GM10248 (cell line): Measurements from ENCODE around the gene CACNB3.

Source experiments
- CTCF ChIA-PET: fragments of 300-600 bp; sonication (Branson Sonifier 250); formaldehyde crosslinking; extraction: SDS; loops from one replicate; lab custom pipeline; 2021; ENCODE audit warnings: antibody characterized with exemption; lab: Yijun Ruan, JAX
- POLR2A ChIA-PET: fragments of 350-650 bp; sonication (Branson Sonifier 250); formaldehyde crosslinking; extraction: SDS; loops from one replicate; lab custom pipeline; 2020; ENCODE audit warnings: antibody characterized with exemption; lab: Yijun Ruan, JAX
- DNase-seq: peaks from one replicate; pipeline ENCODE4 v3.0.0; 2012; ENCODE audit errors: extremely low spot score
- CTCF ChIP-seq: IDR thresholded peaks from 2 replicates; pipeline ENCODE4 v1.5.1; 2012; ENCODE audit warnings: mild to moderate bottlenecking, low read depth; ENCODE audit errors: extremely low read depth, missing control alignments, control extremely low read depth

Gene CACNB3

DNA sequence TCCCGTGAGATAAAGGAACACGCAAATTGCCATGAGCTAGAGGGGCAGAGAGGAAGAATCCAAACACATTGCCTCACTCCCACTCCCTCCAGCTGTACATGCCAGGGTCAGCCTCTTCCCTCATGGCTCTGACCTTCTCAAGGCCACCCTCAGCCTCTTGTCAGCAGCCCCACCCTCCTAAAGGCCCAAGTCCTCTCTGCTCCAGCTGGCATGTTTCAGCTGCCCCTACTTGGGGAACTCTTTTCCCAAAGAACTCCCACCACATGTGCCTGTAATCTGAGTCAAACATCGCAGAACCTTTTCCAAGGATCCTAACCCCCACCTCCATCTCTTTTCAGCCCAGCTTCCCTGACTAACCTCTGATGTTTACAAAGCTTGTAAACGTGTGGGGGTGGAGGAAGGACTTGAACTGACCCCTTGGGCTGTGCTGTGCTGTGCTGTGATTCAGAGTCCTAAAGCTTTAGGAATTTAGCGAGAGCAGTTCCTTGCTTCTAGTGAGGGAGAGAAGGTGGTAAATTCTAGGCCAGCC lies 7.3 kb upstream of the CACNB3 start:
- CTCF ChIA-PET: interaction anchor here (0.8 to 2.5 kb wide), 4 partner anchors 10 to 58 kb away, joined by 3 to 9 read pairs (median 4); no protein-coding TSS in a partner anchor
- TF ChIP-seq CTCF: no peak
- POLR2A ChIA-PET: no interaction called here
- DNase-seq: no peak

DNA sequence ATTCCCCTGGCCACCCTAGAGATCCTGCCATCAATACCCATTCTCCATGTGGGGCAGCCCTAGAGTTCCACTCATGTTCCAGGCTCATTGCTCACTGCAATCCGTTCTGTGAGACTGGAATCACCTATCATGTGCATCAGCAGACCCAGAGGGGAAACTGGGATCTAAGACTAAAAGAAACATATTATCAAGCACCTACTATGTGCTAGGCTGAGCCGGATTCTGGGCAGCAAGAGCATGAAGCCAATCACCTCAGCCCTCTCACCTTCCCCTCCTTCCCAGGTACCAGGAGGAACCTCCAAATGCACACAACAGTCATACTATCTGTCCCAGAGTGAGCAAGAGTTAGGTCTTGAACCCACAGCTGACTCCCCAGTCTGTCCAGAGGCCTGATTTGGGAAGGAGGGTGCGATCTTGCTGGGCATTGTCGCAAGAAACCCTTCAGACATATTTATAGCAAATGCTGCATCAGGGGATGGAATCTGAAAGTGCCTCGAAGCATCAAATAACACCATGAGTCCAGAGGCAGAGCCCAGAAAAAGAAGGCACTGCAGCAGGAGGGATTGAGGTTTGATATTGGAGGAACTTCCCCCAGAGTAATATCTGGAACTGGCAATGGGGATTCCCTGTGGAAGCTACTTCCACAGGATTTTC lies 6.7 kb upstream of the CACNB3 start:
- ChIA-PET CTCF (interaction anchor here (0.8 to 3.7 kb wide), 7 partner anchors 10 to 58 kb away, joined by 3 to 30 read pairs (median 6); no protein-coding TSS in a partner anchor), POLR2A (interaction anchor here (0.6 kb wide), 1 partner anchor 41 kb away, joined by 7 read pairs; the partner anchor contains the start of gene DDX23)
- no peak for DNase-seq
- TF ChIP-seq CTCF: no peak

DNA sequence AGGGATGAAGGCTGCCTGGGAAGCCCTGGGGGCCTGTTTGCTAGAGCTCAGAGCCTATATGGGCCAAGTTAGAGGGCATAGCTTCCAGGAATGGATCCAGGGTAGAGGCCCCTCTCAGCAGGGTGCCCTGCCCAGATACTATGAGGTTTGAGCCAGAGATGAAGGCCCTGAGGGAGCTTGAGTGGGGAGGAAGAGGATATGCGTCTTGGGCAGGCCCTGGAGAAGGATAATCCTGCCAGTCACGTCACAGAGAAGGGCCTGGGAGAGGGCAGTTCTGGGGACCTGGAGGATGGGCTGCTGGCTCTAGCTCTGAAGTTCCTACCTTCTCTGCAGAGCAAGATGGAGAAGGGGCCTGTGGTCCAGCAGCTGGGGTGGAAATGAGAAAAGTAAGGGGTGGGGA lies 5.9 kb upstream of the CACNB3 start:
- POLR2A ChIA-PET: interaction anchor here (0.6 kb wide), 1 partner anchor 40 kb away, joined by 7 read pairs; the partner anchor contains the start of gene DDX23
- no peak for DNase-seq
- CTCF ChIA-PET: interaction anchor here (0.8 to 3.7 kb wide), 6 partner anchors 14 to 176 kb away, joined by 3 to 30 read pairs (median 6); no protein-coding TSS in a partner anchor
- no peak for TF ChIP-seq CTCF

- POLR2A ChIA-PET: no interaction called here
- CTCF ChIA-PET: interaction anchor here (0.8 to 5.4 kb wide), 31 partner anchors 10 to 274 kb away, joined by 3 to 70 read pairs (median 7); partner anchors contain the start of genes DDX23 and RND1
- peak; percentile 4 for TF ChIP-seq CTCF
- no peak for DNase-seq
Measured at GRCh38 chr12:48813465-48814261, 4.6 kb upstream of the CACNB3 start.

GRCh38 chr12:48814262-48815125 lies 3.8 kb upstream of the CACNB3 start:
- peak; percentile 96 for DNase-seq
- ChIA-PET POLR2A (no interaction called here), CTCF (interaction anchor here (0.6 to 5.4 kb wide), 57 partner anchors 10 to 273 kb away, joined by 3 to 70 read pairs (median 5); partner anchors contain the start of genes ARF3, DDX23, KANSL2 and RND1)
- TF ChIP-seq CTCF: peak; percentile 100
